HG03378 (cell line): ENCODE results near the gene EVL.

Experiments used
- ATAC-seq: cut with Tn5 transposase; IDR thresholded peaks from one replicate; pipeline ENCODE4 v1.9.1; 2021; ENCODE audit warnings: mild to moderate bottlenecking, moderate library complexity; ENCODE audit not compliant: unreplicated experiment

EVL gene

GRCh38 chr14:100064335-100065092 is 708 bp upstream of the EVL start:
- peak; percentile 7 for ATAC-seq

- peak; percentile 32 for ATAC-seq
These were observed 836 bp downstream of the EVL start for GRCh38 chr14:100065942-100066574.

- no peak for ATAC-seq
These were observed 1.7 kb downstream of the EVL start for GRCh38 chr14:100066962-100067361.

GRCh38 chr14:100067481-100067880 is 2.3 kb downstream of the EVL start:
- no peak for ATAC-seq

- peak; percentile 40 for ATAC-seq
These were observed 3.0 kb downstream of the EVL start for GRCh38 chr14:100067971-100068959.

- no peak for ATAC-seq
These were observed 4.1 kb downstream of the EVL start for GRCh38 chr14:100069161-100069800.

- ATAC-seq, result no peak
These were observed 5.1 kb downstream of the EVL start for GRCh38 chr14:100070310-100070709.

GRCh38 chr14:100071545-100071944 is 6.3 kb downstream of the EVL start:
- no peak for ATAC-seq

GRCh38 chr14:100072783-100073346 is 7.6 kb downstream of the EVL start:
- ATAC-seq, result no peak

GRCh38 chr14:100073576-100074430 is 8.6 kb downstream of the EVL start:
- no peak for ATAC-seq

- no peak for ATAC-seq
These were observed 9.3 kb downstream of the EVL start for GRCh38 chr14:100074431-100075100.

GRCh38 chr14:100075681-100076080 is 10.5 kb downstream of the EVL start:
- ATAC-seq, result no peak

GRCh38 chr14:100076133-100076532 is 10.9 kb downstream of the EVL start:
- ATAC-seq, result no peak

GRCh38 chr14:100076606-100077005 is 11.4 kb downstream of the EVL start:
- ATAC-seq, result no peak

GRCh38 chr14:100077441-100077840 is 12.2 kb downstream of the EVL start:
- ATAC-seq, result no peak

- no peak for ATAC-seq
These were observed 13.1 kb downstream of the EVL start for GRCh38 chr14:100078216-100078803.

- ATAC-seq, result peak; percentile 51
These were observed 13.9 kb downstream of the EVL start for GRCh38 chr14:100078997-100079725.

GRCh38 chr14:100079726-100080005 is 14.4 kb downstream of the EVL start:
- no peak for ATAC-seq
